Cerebellar cortex (tissue), 1 donor: ENCODE results near the gene FAM13A.

Experiments
- DNase-seq: peaks from one replicate; pipeline ENCODE4 v3.0.0-alpha.2; 2015; ENCODE audit warnings: low spot score

Gene FAM13A

DNA sequence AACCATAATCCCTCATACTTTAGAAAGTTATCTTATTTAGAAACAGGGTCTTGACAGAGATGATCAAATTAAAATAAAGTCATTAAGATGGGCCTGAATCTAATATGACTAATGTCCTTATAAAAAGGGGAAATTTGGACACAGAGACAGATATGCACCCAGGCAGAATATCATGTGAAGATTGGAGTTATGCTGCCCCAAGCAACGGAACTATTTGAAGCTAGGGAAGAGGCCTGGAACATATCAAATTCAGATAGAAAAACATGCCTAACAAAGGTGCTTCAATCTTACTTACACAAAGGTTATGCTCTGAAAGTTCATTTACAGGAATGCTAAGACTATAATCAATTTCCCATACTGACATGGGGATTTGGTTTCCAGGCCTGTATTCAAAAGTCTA is 246.7 kb downstream of the FAM13A start:
- DNase-seq = no peak

- no peak for DNase-seq
Measured at GRCh38 chr4:88809576-88810219, 247.3 kb downstream of the FAM13A start.

- DNase-seq = no peak
Measured at GRCh38 chr4:88809101-88809500, 247.9 kb downstream of the FAM13A start.

GRCh38 chr4:88807499-88807898 is 249.5 kb downstream of the FAM13A start:
- DNase-seq = no peak

DNA sequence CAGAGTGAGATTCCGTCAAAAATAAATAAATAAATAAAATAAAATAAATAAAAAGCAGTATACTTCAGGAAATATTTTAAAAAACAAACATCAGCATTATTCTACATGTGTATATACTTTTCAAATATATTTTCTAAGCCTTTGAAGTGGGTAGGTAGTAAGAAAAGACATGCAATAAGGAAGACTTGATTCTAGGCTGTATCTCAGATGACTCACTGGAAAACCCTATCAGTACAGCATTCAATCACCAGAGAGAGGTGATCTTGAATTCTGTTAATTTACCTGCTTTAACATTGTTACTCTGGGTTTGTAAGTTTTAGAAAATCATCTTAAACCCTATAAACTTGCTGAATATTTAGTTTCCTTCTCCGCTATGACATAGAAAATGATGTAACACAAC is 252.8 kb downstream of the FAM13A start:
- DNase-seq = no peak

GRCh38 chr4:88803600-88804096 is 253.3 kb downstream of the FAM13A start:
- DNase-seq = no peak

DNA sequence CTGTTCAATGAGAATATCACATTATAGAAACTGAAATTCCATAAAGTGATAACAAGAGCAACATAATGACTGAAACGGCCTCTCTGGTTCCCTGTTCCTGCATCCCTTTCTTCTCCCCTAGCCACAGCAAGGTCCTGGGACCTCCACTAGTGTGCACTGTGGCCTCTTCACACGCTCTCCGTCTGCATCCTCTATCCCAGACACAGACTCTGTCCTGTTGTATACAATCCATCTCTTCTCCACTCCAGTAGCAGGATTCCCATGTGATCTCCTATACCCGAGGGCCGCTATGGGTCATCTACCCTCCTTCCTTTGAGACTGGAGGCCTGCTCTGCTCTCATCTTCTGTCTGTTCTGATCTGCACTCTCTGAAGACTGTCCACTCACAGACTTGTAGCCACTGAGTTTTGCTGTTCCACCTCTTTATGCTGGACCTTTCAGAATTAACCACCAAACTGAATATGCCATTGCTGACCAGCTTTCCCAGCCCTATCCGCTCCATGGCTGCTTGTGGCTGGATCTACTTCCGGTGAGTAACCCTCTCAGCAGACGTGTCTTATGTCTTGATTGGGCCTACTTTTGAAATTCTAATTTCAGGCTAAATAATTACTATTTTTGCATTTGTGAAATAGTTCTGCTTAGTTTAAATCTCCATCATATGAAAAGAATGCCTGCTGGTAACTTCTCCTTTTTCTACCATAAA is 254.2 kb downstream of the FAM13A start:
- DNase-seq = no peak

- DNase-seq = peak; percentile 30
Measured at GRCh38 chr4:88802138-88802537, 254.8 kb downstream of the FAM13A start.

GRCh38 chr4:88799900-88800299 is 257.1 kb downstream of the FAM13A start:
- no peak for DNase-seq

GRCh38 chr4:88797725-88798124 is 259.3 kb downstream of the FAM13A start:
- no peak for DNase-seq

GRCh38 chr4:88796545-88796944 is 260.4 kb downstream of the FAM13A start:
- DNase-seq = no peak

GRCh38 chr4:88794952-88795351 is 262.0 kb downstream of the FAM13A start:
- no peak for DNase-seq

- DNase-seq = no peak
Measured at GRCh38 chr4:88794087-88794690, 262.8 kb downstream of the FAM13A start.

DNA sequence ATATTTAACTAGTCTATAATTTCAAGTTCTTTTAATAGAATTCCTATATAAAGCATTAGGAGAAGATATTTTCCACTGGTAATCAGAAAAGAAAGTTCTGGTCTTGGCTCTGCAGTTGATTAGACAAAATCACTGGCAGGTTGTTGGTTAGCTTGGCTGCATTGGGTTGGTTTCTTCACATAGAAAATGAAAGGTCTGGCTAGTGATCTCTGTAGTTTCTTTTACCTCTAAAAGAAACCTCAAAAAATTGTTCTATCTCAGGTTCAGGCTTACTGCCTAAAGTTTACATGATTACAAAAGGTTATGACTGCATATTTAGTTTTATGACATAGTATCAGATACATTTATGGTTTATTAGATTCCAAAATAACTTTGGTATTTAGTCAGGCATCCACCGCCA is 263.5 kb downstream of the FAM13A start:
- no peak for DNase-seq

GRCh38 chr4:88792821-88793220 is 264.2 kb downstream of the FAM13A start:
- no peak for DNase-seq

GRCh38 chr4:88792268-88792781 is 264.7 kb downstream of the FAM13A start:
- no peak for DNase-seq

DNA sequence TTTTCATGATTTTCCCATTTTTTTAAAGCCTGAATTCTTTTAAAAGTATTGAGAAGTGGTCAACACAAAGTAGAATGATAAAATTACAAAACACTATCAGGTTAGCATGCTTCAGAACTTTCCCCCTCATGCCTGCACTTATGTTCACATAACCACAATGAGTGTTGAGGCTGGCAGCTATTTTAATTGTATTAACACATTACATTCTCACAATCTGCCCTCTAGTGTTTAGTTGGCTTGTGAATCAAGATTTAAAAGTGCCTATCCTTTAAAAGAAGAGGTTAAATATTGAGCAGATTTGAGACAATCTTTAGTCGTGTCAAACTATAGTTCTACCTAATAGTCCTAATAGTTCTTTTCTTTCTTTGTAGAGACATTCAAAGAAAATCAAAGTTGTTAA is 265.7 kb downstream of the FAM13A start:
- DNase-seq = peak; percentile 55

GRCh38 chr4:88788895-88789294 is 268.1 kb downstream of the FAM13A start:
- DNase-seq = no peak

- no peak for DNase-seq
Measured at GRCh38 chr4:88788424-88788823, 268.6 kb downstream of the FAM13A start.

- no peak for DNase-seq
Measured at GRCh38 chr4:88786011-88786410, 271.0 kb downstream of the FAM13A start.

DNA sequence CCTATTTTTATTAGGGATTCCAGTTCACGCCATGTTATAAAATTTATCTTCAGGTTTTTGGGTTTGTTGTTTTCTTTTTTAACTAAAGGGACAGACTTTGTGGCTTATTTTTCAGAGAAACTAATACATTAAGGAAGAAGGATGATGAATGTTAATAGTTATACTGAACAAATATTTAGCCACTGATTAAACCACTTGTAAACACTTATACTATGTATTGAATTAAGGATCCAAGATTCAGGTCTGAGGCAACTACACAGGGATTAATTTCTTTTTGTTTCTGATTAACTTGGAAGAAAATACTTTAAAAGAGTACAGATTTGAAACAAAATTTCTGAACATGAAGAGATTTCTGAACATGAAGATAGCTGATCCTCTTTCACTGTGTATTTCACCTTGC is 276.6 kb downstream of the FAM13A start:
- DNase-seq = no peak

DNA sequence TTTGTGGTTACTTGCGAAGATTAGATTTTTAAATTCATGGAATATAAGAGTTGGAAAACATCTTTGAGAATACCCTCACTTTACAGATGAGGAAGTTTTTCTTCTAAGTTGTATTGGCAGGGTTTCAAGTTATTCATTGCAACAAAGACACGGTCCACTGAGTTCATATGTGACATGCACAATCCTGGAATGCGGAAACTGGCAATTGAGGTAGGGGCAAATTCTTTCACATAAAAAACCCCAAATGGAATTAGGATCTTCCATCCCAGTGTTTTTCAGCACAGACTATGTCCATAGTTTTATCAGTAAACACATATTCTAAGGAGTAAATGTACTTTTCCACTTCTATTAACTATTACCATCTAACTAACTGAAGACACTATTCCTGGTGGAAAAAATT is 277.6 kb downstream of the FAM13A start:
- no peak for DNase-seq

DNA sequence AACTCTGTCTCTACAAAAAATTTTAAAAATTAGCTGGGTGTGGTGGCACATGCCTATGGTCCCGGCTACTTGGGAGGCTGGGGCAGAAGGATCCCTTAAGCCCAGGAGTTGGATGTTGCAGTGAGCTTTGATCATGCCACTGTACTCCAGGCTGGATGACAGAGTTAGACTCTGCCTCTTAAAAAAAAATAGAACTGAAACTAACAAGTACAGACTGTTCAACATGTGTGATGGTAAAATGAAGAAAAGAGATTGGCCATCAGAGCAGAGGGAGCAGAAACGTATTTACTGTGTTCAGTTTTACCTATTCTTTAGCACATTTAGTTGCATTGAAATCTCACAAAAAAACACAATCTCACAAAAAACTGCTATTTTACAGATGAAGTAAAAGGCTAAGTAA is 281.5 kb downstream of the FAM13A start:
- no peak for DNase-seq
